Neutrophil (primary cell): ENCODE data around the gene APOL6.

Experiments
- H3K27ac ChIP-seq: fragments of 200-600 bp; sonication (generic); 2 replicates; pipeline ENCODE4 v1.5.1; 2016; ENCODE audit warnings: mild to moderate bottlenecking, moderate library complexity
- H3K27me3 ChIP-seq: fragments of 200-600 bp; sonication (generic); 2 replicates; pipeline ENCODE4 v1.6.0; 2016; ENCODE audit warnings: mild to moderate bottlenecking
- H3K36me3 ChIP-seq: fragments of 200-600 bp; sonication (generic); 2 replicates; pipeline ENCODE4 v1.5.1; 2017
- H3K4me1 ChIP-seq, 2 experiments: fragments of 200-600 bp in 1 of 2; sonication (generic) in 1 of 2; 1 replicate in 1 of 2; 2 replicates in 1 of 2; pipeline versions ENCODE4 v1.5.1 to v1.6.1; 2013 to 2016; ENCODE audit warnings: low read depth in 1 of 2, low read length in 1 of 2, mild to moderate bottlenecking in 1 of 2, moderate library complexity in 1 of 2; ENCODE audit not compliant: control insufficient read depth in 1 of 2, insufficient read depth in 1 of 2
- H3K4me3 ChIP-seq, 2 experiments: fragments of 200-600 bp in 1 of 2; sonication (generic) in 1 of 2; 1 replicate in 1 of 2; 2 replicates in 1 of 2; pipeline ENCODE4 v1.5.1; 2013 to 2016; ENCODE audit warnings: low read depth in 1 of 2, low read length in 1 of 2, mild to moderate bottlenecking in 1 of 2, moderate library complexity in 1 of 2
- H3K9me3 ChIP-seq: fragments of 200-600 bp; sonication (generic); 2 replicates; pipeline ENCODE4 v1.5.1; 2016
- TF ChIP-seq, protein P1 (sequence below): fragments of 200-600 bp; sonication (generic); IDR thresholded peaks from 2 replicates; pipeline ENCODE4 v1.5.1; 2016; ENCODE audit warnings: antibody characterized with exemption

Gene APOL6

GRCh38 chr22:35685731-35686130 lies 37.5 kb downstream of the APOL6 start:
- TF ChIP-seq, protein P1, sequence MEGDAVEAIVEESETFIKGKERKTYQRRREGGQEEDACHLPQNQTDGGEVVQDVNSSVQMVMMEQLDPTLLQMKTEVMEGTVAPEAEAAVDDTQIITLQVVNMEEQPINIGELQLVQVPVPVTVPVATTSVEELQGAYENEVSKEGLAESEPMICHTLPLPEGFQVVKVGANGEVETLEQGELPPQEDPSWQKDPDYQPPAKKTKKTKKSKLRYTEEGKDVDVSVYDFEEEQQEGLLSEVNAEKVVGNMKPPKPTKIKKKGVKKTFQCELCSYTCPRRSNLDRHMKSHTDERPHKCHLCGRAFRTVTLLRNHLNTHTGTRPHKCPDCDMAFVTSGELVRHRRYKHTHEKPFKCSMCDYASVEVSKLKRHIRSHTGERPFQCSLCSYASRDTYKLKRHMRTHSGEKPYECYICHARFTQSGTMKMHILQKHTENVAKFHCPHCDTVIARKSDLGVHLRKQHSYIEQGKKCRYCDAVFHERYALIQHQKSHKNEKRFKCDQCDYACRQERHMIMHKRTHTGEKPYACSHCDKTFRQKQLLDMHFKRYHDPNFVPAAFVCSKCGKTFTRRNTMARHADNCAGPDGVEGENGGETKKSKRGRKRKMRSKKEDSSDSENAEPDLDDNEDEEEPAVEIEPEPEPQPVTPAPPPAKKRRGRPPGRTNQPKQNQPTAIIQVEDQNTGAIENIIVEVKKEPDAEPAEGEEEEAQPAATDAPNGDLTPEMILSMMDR, result no peak

DNA sequence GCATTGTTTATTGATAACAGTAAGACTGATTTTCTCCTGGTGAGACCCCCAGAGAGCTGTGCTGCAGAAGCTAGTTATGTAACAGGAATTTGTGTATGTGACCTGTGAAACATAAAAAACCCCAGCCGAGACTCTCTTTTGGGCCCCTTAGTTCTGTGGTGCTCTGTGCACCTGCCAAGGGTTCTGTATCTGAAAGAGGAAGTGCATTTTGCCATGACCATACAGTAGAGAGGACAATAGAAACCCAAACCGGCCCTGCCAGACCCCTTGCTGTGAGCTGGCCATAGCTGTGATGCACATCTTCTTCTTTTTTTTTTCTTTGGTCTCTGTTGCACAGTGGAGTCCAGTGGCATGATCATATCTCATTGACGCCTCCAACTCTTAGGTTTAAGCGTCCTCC lies 38.1 kb downstream of the APOL6 start:
- no peak overlapping the region for H3K4me3 ChIP-seq
- no peaks in the 10 kb centered on the region for H3K27me3 ChIP-seq
- no peaks in the 10 kb centered on the region for H3K9me3 ChIP-seq
- H3K27ac ChIP-seq, result no peak overlapping the region
- no peaks in the 10 kb centered on the region for H3K4me1 ChIP-seq
- H3K36me3 ChIP-seq, result no peaks in the 10 kb centered on the region
- TF ChIP-seq, protein P1, result no peak

More at GRCh38 chr22:35685731-35686130, 37.5 kb downstream of the APOL6 start:
- no peaks in the 10 kb centered on the region for H3K4me1 ChIP-seq
- H3K36me3 ChIP-seq, result no peaks in the 10 kb centered on the region
- no peak overlapping the region for H3K4me3 ChIP-seq
- no peak overlapping the region for H3K27ac ChIP-seq
- H3K9me3 ChIP-seq, result no peaks in the 10 kb centered on the region
- no peaks in the 10 kb centered on the region for H3K27me3 ChIP-seq

GRCh38 chr22:35687461-35687860 lies 39.2 kb downstream of the APOL6 start:
- no peaks in the 10 kb centered on the region for H3K4me1 ChIP-seq
- TF ChIP-seq, protein P1, result no peak
- H3K27ac ChIP-seq, result no peak overlapping the region
- H3K9me3 ChIP-seq, result no peaks in the 10 kb centered on the region
- H3K27me3 ChIP-seq, result no peaks in the 10 kb centered on the region
- no peak overlapping the region for H3K4me3 ChIP-seq
- H3K36me3 ChIP-seq, result no peaks in the 10 kb centered on the region

DNA sequence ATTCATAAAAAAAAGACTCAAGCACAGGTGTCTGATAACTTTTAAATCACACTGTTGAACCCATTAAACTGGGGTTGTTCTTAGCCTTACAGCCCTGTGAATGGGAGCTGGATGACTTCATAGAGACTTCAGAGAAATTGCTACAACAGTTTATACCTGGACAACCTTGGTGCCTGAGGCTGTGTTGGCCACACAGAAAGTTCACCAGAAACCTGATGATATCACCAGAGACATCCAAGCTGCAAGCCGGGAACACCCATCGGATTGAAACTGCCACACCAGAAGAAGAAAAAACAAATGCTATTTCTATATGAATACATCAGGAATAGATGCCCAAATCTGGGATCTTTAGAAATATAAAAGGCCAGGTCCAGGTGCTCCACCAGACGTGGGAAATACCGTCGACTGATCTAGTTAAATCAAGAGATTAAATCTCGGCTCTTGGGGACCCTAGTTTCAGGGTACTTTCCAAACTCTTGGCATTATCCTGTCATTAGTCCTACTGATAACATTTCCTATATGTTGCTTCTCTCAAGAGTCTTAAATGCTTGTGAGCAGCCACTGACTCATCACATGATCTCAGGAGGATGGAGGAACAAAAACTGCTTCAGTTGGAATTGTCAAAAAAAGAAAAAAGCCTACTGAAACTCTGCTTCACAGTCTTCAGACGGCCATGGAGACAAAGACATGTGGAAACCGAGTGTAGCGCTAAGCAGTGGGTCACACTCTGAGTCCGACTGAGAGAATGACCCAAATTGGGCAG lies 40.8 kb downstream of the APOL6 start:
- H3K4me3 ChIP-seq, result no peak overlapping the region
- H3K27me3 ChIP-seq, result no peaks in the 10 kb centered on the region
- H3K27ac ChIP-seq, result no peak overlapping the region
- no peaks in the 10 kb centered on the region for H3K36me3 ChIP-seq
- no peaks in the 10 kb centered on the region for H3K9me3 ChIP-seq
- TF ChIP-seq, protein P1, result no peak
- no peaks in the 10 kb centered on the region for H3K4me1 ChIP-seq

GRCh38 chr22:35690001-35690400 lies 41.8 kb downstream of the APOL6 start:
- H3K27me3 ChIP-seq, result no peaks in the 10 kb centered on the region
- TF ChIP-seq, protein P1, result no peak

More at GRCh38 chr22:35690001-35690400, 41.8 kb downstream of the APOL6 start:
- H3K27ac ChIP-seq, result no peak overlapping the region
- no peaks in the 10 kb centered on the region for H3K36me3 ChIP-seq
- no peak overlapping the region for H3K4me3 ChIP-seq
- H3K9me3 ChIP-seq, result no peaks in the 10 kb centered on the region
- H3K4me1 ChIP-seq, result no peaks in the 10 kb centered on the region
